Effector memory CD4-positive, alpha-beta T cell (primary cell): ENCODE measurements around the gene NIPSNAP3A.
A peak's percentile ranks its signal among the peaks of the same experiment; 100 is the strongest.
"Not testable (repeated sequence)": the region's sequence is repeated elsewhere in the genome, so short reads cannot be mapped to it uniquely, and the experiment has no call there.

ENCODE experiments used
- DNase-seq, 3 donors: peaks; one replicate each; pipeline ENCODE4 v3.0.0-alpha.2; 2020
- H3K27ac ChIP-seq: 2 replicates; pipeline ENCODE4 v1.7.0; 2013; ENCODE audit warnings: mild to moderate bottlenecking, low read length, moderate library complexity; ENCODE audit not compliant: insufficient read depth, poor library complexity, severe bottlenecking
- H3K27me3 ChIP-seq: replicated peaks from 2 replicates; pipeline ENCODE4 v1.7.0; 2013; ENCODE audit warnings: mild to moderate bottlenecking, low read length; ENCODE audit not compliant: insufficient read depth, control insufficient read depth, poor library complexity, severe bottlenecking
- H3K36me3 ChIP-seq: 2 replicates; pipeline ENCODE4 v1.7.0; 2013; ENCODE audit warnings: mild to moderate bottlenecking, low read length, moderate library complexity; ENCODE audit not compliant: control insufficient read depth, insufficient read depth
- H3K4me1 ChIP-seq: 2 replicates; pipeline ENCODE4 v1.7.0; 2013; ENCODE audit warnings: low read length, mild to moderate bottlenecking; ENCODE audit not compliant: control insufficient read depth, insufficient read depth, poor library complexity, severe bottlenecking
- H3K4me3 ChIP-seq: 2 replicates; pipeline ENCODE4 v1.7.0; 2013; ENCODE audit warnings: low read length, low read depth, mild to moderate bottlenecking; ENCODE audit not compliant: insufficient read depth, poor library complexity, severe bottlenecking
- H3K9me3 ChIP-seq: 2 replicates; pipeline ENCODE4 v1.7.0; 2013; ENCODE audit warnings: mild to moderate bottlenecking, low read length, moderate library complexity; ENCODE audit not compliant: control insufficient read depth
- total RNA-seq, 3 donors: gene quantifications; one replicate each; lab custom pipeline; 2026; lab: John Stamatoyannopoulos, UW

Gene NIPSNAP3A
- 4.4 to 6.7 (median 5.0) reads per million in 3 donors for total RNA-seq

DNA sequence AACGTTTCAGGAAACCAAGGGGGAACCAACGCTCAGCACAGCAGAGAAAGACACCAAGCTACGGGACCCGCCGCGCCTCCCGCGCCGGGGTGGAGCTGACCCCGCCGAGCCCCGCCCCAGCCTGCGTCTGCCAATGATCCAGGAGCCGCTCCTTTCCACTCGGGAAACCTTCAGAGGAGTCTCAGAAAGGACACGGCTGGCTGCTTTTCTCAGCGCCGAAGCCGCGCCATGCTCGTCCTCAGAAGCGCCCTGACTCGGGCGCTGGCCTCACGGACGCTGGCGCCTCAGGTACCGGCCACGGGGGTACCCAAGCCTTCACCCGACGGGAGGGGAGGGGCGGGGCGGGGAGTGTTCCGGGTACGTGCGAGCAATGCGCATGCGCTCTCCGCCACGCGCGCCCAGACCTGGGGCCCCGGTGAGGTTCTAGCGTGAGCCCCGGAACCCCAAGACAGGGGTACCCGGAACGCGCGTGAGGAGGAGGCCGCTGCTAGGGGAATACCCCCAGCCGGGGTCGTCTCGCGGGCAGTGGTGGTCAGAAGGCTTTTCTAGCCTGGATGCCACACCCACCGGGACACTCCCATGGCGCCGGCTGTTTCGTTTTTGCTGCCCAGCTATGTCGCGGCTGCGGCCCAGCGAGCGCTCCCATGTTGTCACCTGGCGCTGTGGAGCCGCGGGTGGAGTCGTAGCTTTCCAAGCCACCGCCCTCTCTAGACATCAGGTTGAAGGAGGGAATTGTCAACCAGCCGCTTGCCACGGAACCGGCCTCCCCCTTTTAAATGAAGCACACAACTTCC lies at the start of gene NIPSNAP3A:
NIPSNAP3A (plus strand) TSS at position 119 of the 794 bp plus-strand sequence; CDS start at position 229, 110 bp downstream.
- no peaks in the 10 kb centered on the region for H3K36me3 ChIP-seq
- H3K27ac ChIP-seq, result peak within 1 kb of the TSS; percentile 84
- peak within 1 kb of the TSS; percentile 72 for H3K4me3 ChIP-seq
- H3K27me3 ChIP-seq, result no peaks in the 10 kb centered on the region
- no peaks in the 10 kb centered on the region for H3K9me3 ChIP-seq
- DNase-seq, result peak; percentile 74 to 79 (median 77)
- H3K4me1 ChIP-seq, result peaks cover 5% of the 10 kb centered on the region

DNA sequence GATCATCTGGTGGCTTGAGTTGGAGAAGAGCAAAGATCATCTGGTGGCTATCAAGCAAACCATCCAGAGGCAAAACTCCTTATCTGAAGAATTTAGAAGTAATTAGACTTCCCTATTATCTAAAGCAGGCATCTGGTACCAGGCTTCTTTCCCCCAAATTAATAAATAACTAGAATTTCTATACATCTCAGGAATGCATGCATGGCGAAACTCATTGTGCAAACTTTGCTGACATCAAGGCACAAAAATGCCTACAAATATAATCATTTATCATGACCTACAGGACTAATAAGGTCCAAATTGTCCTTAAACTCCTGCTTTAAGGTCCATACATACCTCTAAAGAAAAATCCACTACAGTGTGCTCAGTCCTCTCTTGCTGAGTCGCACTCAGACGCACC lies 47.2 kb upstream of the NIPSNAP3A start:
- Histone ChIP-seq H3K9me3 (no peaks in the 10 kb centered on the region), H3K4me1 (no peaks in the 10 kb centered on the region), H3K27ac (no peak overlapping the region), H3K36me3 (no peaks in the 10 kb centered on the region), H3K4me3 (no peak overlapping the region), H3K27me3 (no peaks in the 10 kb centered on the region)
- no peak for DNase-seq

GRCh38 chr9:104708737-104709136 lies 38.7 kb upstream of the NIPSNAP3A start:
- not testable (repeated sequence) for H3K4me1 ChIP-seq, DNase-seq, H3K36me3 ChIP-seq, H3K27me3 ChIP-seq, H3K4me3 ChIP-seq, H3K27ac ChIP-seq, H3K9me3 ChIP-seq

- H3K4me3 ChIP-seq, result no peak overlapping the region
- H3K4me1 ChIP-seq, result no peaks in the 10 kb centered on the region
- no peak for DNase-seq
- no peaks in the 10 kb centered on the region for H3K9me3 ChIP-seq
- no peak overlapping the region for H3K27ac ChIP-seq
- H3K27me3 ChIP-seq, result no peaks in the 10 kb centered on the region
- H3K36me3 ChIP-seq, result no peaks in the 10 kb centered on the region
Measured at GRCh38 chr9:104711604-104712003, 35.9 kb upstream of the NIPSNAP3A start.

- no peak overlapping the region for H3K4me3 ChIP-seq
- DNase-seq, result no peak
- no peaks in the 10 kb centered on the region for H3K9me3 ChIP-seq
- no peaks in the 10 kb centered on the region for H3K4me1 ChIP-seq
- H3K27me3 ChIP-seq, result no peaks in the 10 kb centered on the region
- H3K36me3 ChIP-seq, result no peaks in the 10 kb centered on the region
- no peak overlapping the region for H3K27ac ChIP-seq
Measured at GRCh38 chr9:104725014-104725413, 22.5 kb upstream of the NIPSNAP3A start.

DNA sequence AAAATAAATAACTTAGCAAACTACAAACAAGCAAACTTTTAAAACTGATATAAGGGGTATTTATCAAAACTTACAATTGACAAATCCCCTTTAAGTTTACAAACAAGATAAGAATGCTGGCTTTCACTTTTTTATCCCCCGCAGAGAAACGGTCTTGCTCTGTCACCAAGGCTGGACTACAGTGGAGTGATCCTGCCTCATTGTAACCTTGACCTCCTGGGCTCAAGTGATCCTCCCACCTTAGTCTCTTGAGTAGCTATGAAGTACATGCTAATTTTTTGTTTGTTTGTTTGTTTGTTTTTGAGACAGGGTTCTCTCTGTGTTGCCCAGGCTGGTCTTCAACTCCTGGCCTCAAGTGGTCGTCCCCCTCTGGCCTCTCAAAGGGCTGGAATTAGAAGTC lies 9.0 kb upstream of the NIPSNAP3A start:
- DNase-seq, result no peak
- H3K4me3 ChIP-seq, result no peak overlapping the region
- no peaks in the 10 kb centered on the region for H3K27me3 ChIP-seq

GRCh38 chr9:104740621-104741020 lies 6.9 kb upstream of the NIPSNAP3A start:
- no peaks in the 10 kb centered on the region for H3K9me3 ChIP-seq
- no peaks in the 10 kb centered on the region for H3K36me3 ChIP-seq
- H3K27me3 ChIP-seq, result no peaks in the 10 kb centered on the region
- H3K27ac ChIP-seq, result no peak overlapping the region
- DNase-seq, result no peak
- no peak overlapping the region for H3K4me3 ChIP-seq
- H3K4me1 ChIP-seq, result no peaks in the 10 kb centered on the region

More for the DNA sequence above, 9.0 kb upstream of the NIPSNAP3A start:
- Histone ChIP-seq H3K4me1 (no peaks in the 10 kb centered on the region), H3K36me3 (no peaks in the 10 kb centered on the region), H3K9me3 (no peaks in the 10 kb centered on the region), H3K27ac (no peak overlapping the region)

- H3K4me3 ChIP-seq, result no peak overlapping the region
- H3K4me1 ChIP-seq, result peaks cover 5% of the 10 kb centered on the region
- H3K27ac ChIP-seq, result no peak overlapping the region
- DNase-seq, result no peak
- no peaks in the 10 kb centered on the region for H3K9me3 ChIP-seq
- H3K27me3 ChIP-seq, result no peaks in the 10 kb centered on the region
- no peaks in the 10 kb centered on the region for H3K36me3 ChIP-seq
Measured at GRCh38 chr9:104743376-104743985, 4.0 kb upstream of the NIPSNAP3A start.

DNA sequence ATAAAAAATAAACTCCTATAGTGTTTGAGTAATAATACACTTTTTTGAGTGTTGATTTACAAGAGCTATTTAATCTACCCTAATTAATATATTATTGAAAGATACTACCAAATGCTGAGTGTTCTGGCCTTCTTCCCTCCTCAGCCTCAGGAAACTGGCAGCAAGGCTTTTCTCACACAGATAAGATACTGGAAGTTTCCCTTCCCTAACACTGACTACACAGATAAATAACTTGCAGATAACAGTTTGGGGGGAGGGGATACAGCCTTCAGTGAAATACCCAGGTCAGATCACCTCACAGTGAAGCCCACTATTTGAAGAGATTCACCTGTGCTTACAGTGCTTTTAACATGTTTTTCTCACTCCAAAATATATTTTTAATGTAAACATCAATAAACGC lies 1.6 kb upstream of the NIPSNAP3A start:
- Histone ChIP-seq H3K4me3 (no peak overlapping the region), H3K36me3 (no peaks in the 10 kb centered on the region), H3K9me3 (no peaks in the 10 kb centered on the region), H3K27ac (no peak overlapping the region), H3K4me1 (peaks cover 5% of the 10 kb centered on the region), H3K27me3 (no peaks in the 10 kb centered on the region)
- DNase-seq, result no peak

DNA sequence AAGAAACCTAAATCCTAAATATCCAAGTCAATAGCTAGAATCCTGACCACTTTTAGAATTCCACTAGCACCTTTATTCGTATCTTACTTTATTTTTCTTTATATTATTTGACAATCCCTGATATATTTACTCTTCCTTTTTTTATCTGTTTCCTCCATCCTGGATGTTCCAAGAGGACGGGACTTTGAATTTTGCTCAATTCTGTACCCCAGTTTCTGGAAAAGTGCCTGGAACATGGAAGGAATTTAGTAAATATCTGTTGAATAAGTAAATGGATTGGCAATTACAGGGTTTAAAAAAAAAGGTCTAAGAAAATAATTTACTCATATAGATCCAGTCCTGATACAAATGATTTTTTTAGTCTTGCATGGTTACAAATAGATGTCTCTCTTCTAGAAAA lies 1.2 kb upstream of the NIPSNAP3A start:
- H3K4me3 ChIP-seq, result no peak overlapping the region
- no peak for DNase-seq
- H3K27me3 ChIP-seq, result no peaks in the 10 kb centered on the region
- H3K36me3 ChIP-seq, result no peaks in the 10 kb centered on the region
- peaks cover 5% of the 10 kb centered on the region for H3K4me1 ChIP-seq
- no peaks in the 10 kb centered on the region for H3K9me3 ChIP-seq
- H3K27ac ChIP-seq, result no peak overlapping the region
